OCI-M2 (cell line): ENCODE results near the gene ATXN1.

Source experiments
- DNase-seq: peaks from one replicate; lab custom pipeline; 2025; ENCODE audit not compliant: unreplicated experiment; lab: John Stamatoyannopoulos, UW

ATXN1 gene

GRCh38 chr6:16326971-16327776 is 434.1 kb downstream of the ATXN1 start:
- no peak for DNase-seq

- no peak for DNase-seq
These were observed 434.7 kb downstream of the ATXN1 start for GRCh38 chr6:16326531-16326930.

GRCh38 chr6:16324606-16325225 is 436.5 kb downstream of the ATXN1 start:
- no peak for DNase-seq

- no peak for DNase-seq
These were observed 437.1 kb downstream of the ATXN1 start for GRCh38 chr6:16324184-16324583.

- DNase-seq: no peak
These were observed 438.5 kb downstream of the ATXN1 start for GRCh38 chr6:16322666-16323312.

GRCh38 chr6:16321826-16322225 is 439.4 kb downstream of the ATXN1 start:
- DNase-seq: no peak

- DNase-seq: no peak
These were observed 439.9 kb downstream of the ATXN1 start for GRCh38 chr6:16321341-16321710.

- DNase-seq: no peak
These were observed 440.5 kb downstream of the ATXN1 start for GRCh38 chr6:16320533-16321340.

GRCh38 chr6:16319813-16320532 is 441.3 kb downstream of the ATXN1 start:
- no peak for DNase-seq

GRCh38 chr6:16318953-16319720 is 442.1 kb downstream of the ATXN1 start:
- DNase-seq: no peak

GRCh38 chr6:16318538-16318937 is 442.7 kb downstream of the ATXN1 start:
- no peak for DNase-seq

GRCh38 chr6:16316741-16317251 is 444.5 kb downstream of the ATXN1 start:
- DNase-seq: no peak

- DNase-seq: no peak
These were observed 447.0 kb downstream of the ATXN1 start for GRCh38 chr6:16314296-16314695.

GRCh38 chr6:16313732-16314131 is 447.5 kb downstream of the ATXN1 start:
- DNase-seq: no peak

GRCh38 chr6:16311763-16312162 is 449.5 kb downstream of the ATXN1 start:
- no peak for DNase-seq

- DNase-seq: no peak
These were observed 454.9 kb downstream of the ATXN1 start for GRCh38 chr6:16306334-16306733.

GRCh38 chr6:16305788-16306187 is 455.5 kb downstream of the ATXN1 start:
- no peak for DNase-seq

GRCh38 chr6:16305246-16305725 is 456.0 kb downstream of the ATXN1 start:
- DNase-seq: no peak

- DNase-seq: no peak
These were observed 458.3 kb downstream of the ATXN1 start for GRCh38 chr6:16302721-16303552.
